ENCODE results near the gene HDLBP. TPM values are rescaled to one million over a fixed set of nuclear protein-coding genes. Genes with fewer than 3 reads are reported as not detected.

The HDLBP gene
- total RNA-seq, 1 experiment from 2014 or later: 908 TPM

DNA sequence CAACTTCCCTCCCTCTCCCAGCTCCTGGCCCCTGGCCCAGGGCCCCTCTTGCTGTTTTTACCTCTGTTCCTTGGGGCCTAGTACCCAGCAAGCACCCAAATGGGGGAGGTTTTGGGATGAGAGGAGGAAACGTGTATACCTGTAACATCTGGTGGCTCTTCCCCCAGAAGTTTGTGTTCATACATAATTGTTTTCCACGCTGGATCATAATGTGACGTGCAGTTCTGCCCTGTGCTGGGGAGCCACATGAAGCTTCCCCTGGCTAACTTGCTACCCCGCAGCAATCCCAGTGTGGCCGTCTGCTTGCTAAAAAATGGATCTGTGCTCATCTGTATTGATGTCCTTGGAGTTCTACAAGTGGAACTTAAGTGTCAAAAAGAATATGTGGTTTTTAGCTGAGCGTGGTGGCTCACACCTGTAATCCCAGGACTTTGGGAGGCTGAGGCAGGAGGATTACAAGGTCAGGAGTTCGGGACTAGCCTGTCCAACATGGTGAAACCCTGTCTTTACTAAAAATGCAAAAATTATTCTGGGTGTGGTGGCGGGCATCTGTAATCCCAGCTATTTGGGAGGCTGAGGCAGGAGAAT lies 90.5 kb downstream of the HDLBP start:
- H3K9me3 ChIP-seq (ENCODE audit: insufficient read depth, low read depth): no peaks in the 10 kb centered on the region
- peaks cover 4% of the 10 kb centered on the region; the same call in 1 of the 2 replicates for H3K79me2 ChIP-seq (ENCODE audit: low read depth)
- intact Hi-C loops (cut with micrococcal nuclease; ENCODE audit: unreplicated experiment): no loop called here
- no peak for DNase-seq
- no peak overlapping the region for H3K4me2 ChIP-seq
- no peak overlapping the region for H2AFZ ChIP-seq
- H3K27me3 ChIP-seq (ENCODE audit: insufficient read depth, low read depth): no peaks in the 10 kb centered on the region
- CTCF ChIA-PET: no interaction called here
- peaks cover 6% of the 10 kb centered on the region; the same call in 1 of the 2 replicates for H3K36me3 ChIP-seq (ENCODE audit: low read depth)
- H3K4me3 ChIP-seq: no peak overlapping the region
- TF ChIP-seq, protein P1, sequence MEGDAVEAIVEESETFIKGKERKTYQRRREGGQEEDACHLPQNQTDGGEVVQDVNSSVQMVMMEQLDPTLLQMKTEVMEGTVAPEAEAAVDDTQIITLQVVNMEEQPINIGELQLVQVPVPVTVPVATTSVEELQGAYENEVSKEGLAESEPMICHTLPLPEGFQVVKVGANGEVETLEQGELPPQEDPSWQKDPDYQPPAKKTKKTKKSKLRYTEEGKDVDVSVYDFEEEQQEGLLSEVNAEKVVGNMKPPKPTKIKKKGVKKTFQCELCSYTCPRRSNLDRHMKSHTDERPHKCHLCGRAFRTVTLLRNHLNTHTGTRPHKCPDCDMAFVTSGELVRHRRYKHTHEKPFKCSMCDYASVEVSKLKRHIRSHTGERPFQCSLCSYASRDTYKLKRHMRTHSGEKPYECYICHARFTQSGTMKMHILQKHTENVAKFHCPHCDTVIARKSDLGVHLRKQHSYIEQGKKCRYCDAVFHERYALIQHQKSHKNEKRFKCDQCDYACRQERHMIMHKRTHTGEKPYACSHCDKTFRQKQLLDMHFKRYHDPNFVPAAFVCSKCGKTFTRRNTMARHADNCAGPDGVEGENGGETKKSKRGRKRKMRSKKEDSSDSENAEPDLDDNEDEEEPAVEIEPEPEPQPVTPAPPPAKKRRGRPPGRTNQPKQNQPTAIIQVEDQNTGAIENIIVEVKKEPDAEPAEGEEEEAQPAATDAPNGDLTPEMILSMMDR (conservative IDR thresholded peaks at IDR 0.05): no peak
- TF ChIP-seq EZH2 (IDR thresholded peaks at IDR 0.05; ENCODE audit: low read depth): no peak
- peaks cover 45% of the 10 kb centered on the region for H4K20me1 ChIP-seq (ENCODE audit: insufficient read depth)
- no TSS peak for BruUV-seq (replicated peaks)
- H3K27ac ChIP-seq: no peak overlapping the region
- peaks cover 22% of the 10 kb centered on the region; the same call in 1 of the 2 replicates for H3F3A ChIP-seq (ENCODE audit: insufficient read depth, low read depth)
- POLR2A ChIA-PET (ENCODE audit: unreplicated experiment): interaction anchor here (0.6 kb wide), 1 partner anchor 125 kb away, joined by 3 read pairs; no protein-coding TSS in a partner anchor
- no peaks in the 10 kb centered on the region for H3K9me2 ChIP-seq (ENCODE audit: insufficient read depth)
- H3K4me1 ChIP-seq (replicated peaks; ENCODE audit: insufficient read depth): peaks cover 2% of the 10 kb centered on the region

DNA sequence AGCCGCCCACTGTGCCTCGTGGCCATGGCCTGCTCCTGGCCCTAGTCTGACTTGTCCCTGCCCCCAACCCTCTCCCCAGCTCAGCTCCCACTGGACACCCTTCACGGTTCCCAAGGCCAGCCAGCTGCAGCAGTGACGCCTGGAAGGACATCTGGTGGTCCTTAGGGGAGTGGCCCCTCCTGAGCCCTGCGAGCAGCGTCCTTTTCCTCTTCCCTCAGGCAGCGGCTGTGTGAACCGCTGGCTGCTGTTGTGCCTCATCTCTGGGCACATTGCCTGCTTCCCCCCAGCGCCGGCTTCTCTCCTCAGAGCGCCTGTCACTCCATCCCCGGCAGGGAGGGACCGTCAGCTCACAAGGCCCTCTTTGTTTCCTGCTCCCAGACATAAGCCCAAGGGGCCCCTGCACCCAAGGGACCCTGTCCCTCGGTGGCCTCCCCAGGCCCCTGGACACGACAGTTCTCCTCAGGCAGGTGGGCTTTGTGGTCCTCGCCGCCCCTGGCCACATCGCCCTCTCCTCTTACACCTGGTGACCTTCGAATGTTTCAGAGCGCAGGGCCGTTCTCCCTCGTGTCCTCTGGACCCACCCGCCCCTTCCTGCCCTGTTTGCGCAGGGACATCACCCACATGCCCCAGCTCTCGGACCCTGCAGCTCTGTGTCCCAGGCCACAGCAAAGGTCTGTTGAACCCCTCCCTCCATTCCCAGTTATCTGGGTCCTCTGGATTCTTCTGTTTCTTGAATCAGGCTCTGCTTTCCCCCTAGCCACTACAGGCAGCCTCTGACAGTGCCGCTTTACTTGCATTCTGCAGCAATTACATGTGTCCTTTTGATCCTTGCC lies 91.2 kb downstream of the HDLBP start:
- Histone ChIP-seq H4K20me1 (ENCODE audit: insufficient read depth) (peaks cover 43% of the 10 kb centered on the region), H3K9me3 (ENCODE audit: insufficient read depth, low read depth) (no peaks in the 10 kb centered on the region), H3K4me1 (replicated peaks; ENCODE audit: insufficient read depth) (peaks cover 9% of the 10 kb centered on the region), H3K79me2 (ENCODE audit: low read depth) (peaks cover 7% of the 10 kb centered on the region; the same call in 1 of the 2 replicates), H3K36me3 (ENCODE audit: low read depth) (peaks cover 4% of the 10 kb centered on the region; the same call in 1 of the 2 replicates), H3K27ac (no peak overlapping the region), H2AFZ (no peak overlapping the region), H3K4me3 (no peak overlapping the region), H3F3A (ENCODE audit: insufficient read depth, low read depth) (peaks cover 29% of the 10 kb centered on the region; the same call in 1 of the 2 replicates), H3K27me3 (ENCODE audit: insufficient read depth, low read depth) (no peaks in the 10 kb centered on the region), H3K9me2 (ENCODE audit: insufficient read depth) (no peaks in the 10 kb centered on the region), H3K4me2 (no peak overlapping the region)
- BruUV-seq (replicated peaks): no TSS peak
- ChIA-PET CTCF (interaction anchor here (0.5 kb wide), 1 partner anchor 384 kb away, joined by 3 read pairs; no protein-coding TSS in a partner anchor), POLR2A (ENCODE audit: unreplicated experiment) (interaction anchor here (0.6 kb wide), 2 partner anchors 10 to 126 kb away, joined by 3 to 5 read pairs; no protein-coding TSS in a partner anchor)
- intact Hi-C loops (cut with micrococcal nuclease; ENCODE audit: unreplicated experiment): no loop called here
- no peak for DNase-seq
- TF ChIP-seq EZH2 (IDR thresholded peaks at IDR 0.05; ENCODE audit: low read depth): no peak
- TF ChIP-seq, protein P1 (conservative IDR thresholded peaks at IDR 0.05): no peak

GRCh38 chr2:241223211-241224017 lies 92.1 kb downstream of the HDLBP start:
- ChIA-PET POLR2A (ENCODE audit: unreplicated experiment) (interaction anchor here (0.6 kb wide), 2 partner anchors 11 to 22 kb away, joined by 3 to 5 read pairs; no protein-coding TSS in a partner anchor), CTCF (interaction anchor here (0.5 to 0.7 kb wide), 2 partner anchors 8 to 383 kb away, joined by 3 read pairs; no protein-coding TSS in a partner anchor)
- Histone ChIP-seq H3K4me1 (replicated peaks; ENCODE audit: insufficient read depth) (peaks cover 11% of the 10 kb centered on the region), H3K4me3 (no peak overlapping the region), H3K9me2 (ENCODE audit: insufficient read depth) (no peaks in the 10 kb centered on the region), H3K9me3 (ENCODE audit: insufficient read depth, low read depth) (no peaks in the 10 kb centered on the region), H3F3A (ENCODE audit: insufficient read depth, low read depth) (peaks cover 37% of the 10 kb centered on the region; the same call in 1 of the 2 replicates), H4K20me1 (ENCODE audit: insufficient read depth) (peaks cover 35% of the 10 kb centered on the region), H3K27ac (no peak overlapping the region), H3K4me2 (no peak overlapping the region), H3K36me3 (ENCODE audit: low read depth) (no peaks in the 10 kb centered on the region; the same call in 1 of the 2 replicates), H2AFZ (no peak overlapping the region), H3K79me2 (ENCODE audit: low read depth) (peaks cover 7% of the 10 kb centered on the region; the same call in 1 of the 2 replicates), H3K27me3 (ENCODE audit: insufficient read depth, low read depth) (no peaks in the 10 kb centered on the region)
- BruUV-seq (replicated peaks): no TSS peak
- TF ChIP-seq EZH2 (IDR thresholded peaks at IDR 0.05; ENCODE audit: low read depth): no peak
- TF ChIP-seq, protein P1 (conservative IDR thresholded peaks at IDR 0.05): no peak
- DNase-seq: no peak
- intact Hi-C loops (cut with micrococcal nuclease; ENCODE audit: unreplicated experiment): no loop called here

Data from PC-9 (cell line).